Mesodermal cell (in vitro differentiated cells): ENCODE data around the gene ZBTB8OS.

Source experiments
- H3K27ac ChIP-seq: 2 replicates; pipeline ENCODE4 v1.7.0; 2013; ENCODE audit warnings: mild to moderate bottlenecking, low read depth, low read length, moderate library complexity; ENCODE audit not compliant: severe bottlenecking
- H3K36me3 ChIP-seq: 2 replicates; pipeline ENCODE4 v1.7.1; 2013; ENCODE audit warnings: mild to moderate bottlenecking, low read length, moderate library complexity; ENCODE audit not compliant: control insufficient read depth, insufficient read depth
- H3K4me1 ChIP-seq: one replicate; pipeline ENCODE4 v1.7.1; 2013; ENCODE audit warnings: mild to moderate bottlenecking, low read length; ENCODE audit not compliant: insufficient read depth, control insufficient read depth, poor library complexity, severe bottlenecking
- H3K4me3 ChIP-seq: 2 replicates; pipeline ENCODE4 v1.7.0; 2013; ENCODE audit warnings: low read length, control low read depth, mild to moderate bottlenecking; ENCODE audit not compliant: insufficient read depth, poor library complexity, severe bottlenecking; ENCODE audit errors: extremely low read depth
- H3K9me3 ChIP-seq: 2 replicates; pipeline ENCODE4 v1.7.1; 2013; ENCODE audit warnings: mild to moderate bottlenecking, low read length, moderate library complexity; ENCODE audit not compliant: control insufficient read depth
- WGBS, 2 experiments: methylation state at CpG; one replicate each; pipeline ENCODE4 v1.1.5; 2013; ENCODE audit warnings: missing lambda C conversion rate in 2 of 2; ENCODE audit not compliant: insufficient coverage in 2 of 2; 5-methylcytosine and 5-hydroxymethylcytosine counted together

Gene ZBTB8OS

GRCh38 chr1:32609180-32609579 lies 41.2 kb downstream of the ZBTB8OS start:
- Histone ChIP-seq H3K4me3 (no peak overlapping the region), H3K9me3 (no peaks in the 10 kb centered on the region), H3K4me1 (no peaks in the 10 kb centered on the region), H3K36me3 (peaks cover 6% of the 10 kb centered on the region), H3K27ac (no peak overlapping the region)
- WGBS, 2 experiments, result 91 to 94% methylated on average over 2 of the region's 4 CpGs

DNA sequence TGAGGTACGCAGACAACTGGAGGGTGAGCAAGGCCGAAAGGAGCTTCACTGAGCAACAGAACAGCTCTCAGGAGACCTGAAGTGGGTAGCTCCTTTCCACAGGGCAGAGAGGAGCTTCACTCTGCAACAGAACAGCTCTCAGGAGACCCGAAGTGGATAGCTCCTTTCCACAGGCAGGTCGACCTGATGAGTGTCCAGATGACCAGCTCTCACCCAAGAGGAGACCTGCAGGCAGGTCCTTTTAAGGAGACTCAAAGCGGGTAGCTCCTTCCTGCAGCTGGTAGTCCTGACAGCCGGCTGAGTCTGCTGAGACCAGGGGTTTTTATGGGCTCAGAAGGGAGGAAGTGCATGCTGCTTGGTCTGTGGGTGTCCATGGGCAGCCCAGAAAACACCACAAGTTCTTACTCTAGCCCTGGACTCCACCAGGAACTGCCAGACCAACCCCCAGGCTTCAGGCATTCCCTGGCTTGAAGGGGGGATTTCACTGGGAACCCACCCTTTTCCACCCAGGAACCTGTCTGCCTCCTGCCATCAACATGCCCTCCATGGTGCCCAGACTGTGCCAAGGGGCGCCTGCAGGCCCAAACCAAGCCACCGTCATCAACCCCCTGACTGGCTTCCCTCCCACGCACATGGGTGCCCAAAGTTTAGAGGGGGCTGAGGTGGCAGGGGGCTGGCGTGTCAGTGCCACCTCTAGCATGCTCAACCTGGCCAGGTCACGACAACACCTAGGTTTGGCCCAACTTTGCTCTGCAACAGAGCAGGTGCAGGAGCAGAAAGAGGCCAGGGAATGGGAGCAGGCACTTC lies 43.6 kb downstream of the ZBTB8OS start:
- peaks cover 9% of the 10 kb centered on the region for H3K36me3 ChIP-seq

GRCh38 chr1:32605711-32606424 lies 44.5 kb downstream of the ZBTB8OS start:
- WGBS, 2 experiments, result 95 to 97% methylated on average over 15 to 17 of the region's 17 CpGs
- Histone ChIP-seq H3K9me3 (no peaks in the 10 kb centered on the region), H3K4me3 (no peak overlapping the region), H3K4me1 (no peaks in the 10 kb centered on the region), H3K36me3 (peaks cover 9% of the 10 kb centered on the region), H3K27ac (no peak overlapping the region)

More for the DNA sequence above, 43.6 kb downstream of the ZBTB8OS start:
- H3K4me1 ChIP-seq, result no peaks in the 10 kb centered on the region
- H3K4me3 ChIP-seq, result no peak overlapping the region
- WGBS, 2 experiments, result 96 to 97% methylated on average over 9 to 10 of the region's 11 CpGs
- H3K27ac ChIP-seq, result no peak overlapping the region
- no peaks in the 10 kb centered on the region for H3K9me3 ChIP-seq

DNA sequence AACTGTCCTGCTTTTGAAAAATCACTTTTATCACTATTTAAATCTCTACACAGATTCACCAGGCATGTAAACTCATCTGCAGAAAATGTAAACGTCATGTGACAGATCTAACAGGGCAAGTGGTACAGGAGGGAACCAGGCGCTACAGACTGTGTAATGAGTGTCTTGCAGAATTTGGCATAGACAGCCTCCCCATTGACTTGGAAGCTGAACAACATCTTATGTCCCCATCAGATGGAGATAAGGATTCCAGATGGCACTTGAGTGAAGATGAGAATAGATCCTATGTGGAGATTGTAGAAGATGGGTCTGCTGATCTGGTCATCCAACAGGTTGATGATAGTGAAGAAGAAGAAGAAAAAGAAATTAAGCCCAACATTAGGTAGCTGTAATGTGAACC lies 50.3 kb downstream of the ZBTB8OS start:
- no peaks in the 10 kb centered on the region for H3K4me1 ChIP-seq
- H3K36me3 ChIP-seq, result peaks cover 36% of the 10 kb centered on the region
- no peaks in the 10 kb centered on the region for H3K9me3 ChIP-seq
- WGBS, 2 experiments, result 94% methylated on average over 2 of the region's 2 CpGs; no CpG with 5 or more reads in 1 of the 2 experiments
- H3K27ac ChIP-seq, result no peak overlapping the region
- H3K4me3 ChIP-seq, result no peak overlapping the region

GRCh38 chr1:32592943-32593342 lies 57.4 kb downstream of the ZBTB8OS start:
- 97 to 98% methylated on average over 6 to 8 of the region's 9 CpGs for WGBS, 2 experiments
- Histone ChIP-seq H3K9me3 (no peaks in the 10 kb centered on the region), H3K4me3 (no peak overlapping the region), H3K36me3 (peaks cover 47% of the 10 kb centered on the region), H3K4me1 (no peaks in the 10 kb centered on the region), H3K27ac (no peak overlapping the region)

DNA sequence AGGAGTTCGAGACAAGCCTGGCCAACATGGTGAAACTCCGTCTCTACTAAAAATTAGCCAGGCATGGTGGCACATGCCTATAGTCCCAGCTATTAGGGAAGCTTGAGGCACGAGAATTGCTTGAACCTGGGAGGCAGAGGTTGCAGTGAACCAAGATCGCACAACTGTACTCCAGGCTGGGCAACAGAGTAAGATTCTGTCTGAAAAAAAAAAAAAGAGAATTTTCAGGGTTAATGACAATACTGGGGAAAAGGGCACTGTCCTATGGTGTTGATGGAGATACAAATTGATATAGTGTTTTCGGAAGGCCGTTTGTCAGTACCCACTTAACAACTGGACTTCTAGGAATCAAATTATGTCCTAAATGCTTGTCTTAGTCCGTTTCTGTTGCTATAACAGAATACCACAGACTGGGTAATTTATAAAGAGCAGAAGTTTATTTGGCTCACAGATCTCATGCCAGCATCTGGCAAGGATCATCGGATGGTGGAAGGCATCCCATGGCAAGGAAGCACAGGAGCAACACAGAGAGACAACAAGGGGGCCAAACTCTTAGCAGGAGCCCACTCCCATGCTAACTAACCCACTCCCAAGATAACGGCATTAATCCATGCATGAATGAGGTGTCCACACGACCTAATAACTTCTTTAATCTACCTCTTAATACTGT lies 69.9 kb downstream of the ZBTB8OS start:
- H3K9me3 ChIP-seq, result no peaks in the 10 kb centered on the region
- no peaks in the 10 kb centered on the region for H3K4me1 ChIP-seq
- H3K4me3 ChIP-seq, result no peak overlapping the region
- no peak overlapping the region for H3K27ac ChIP-seq
- WGBS, 2 experiments, result 91 to 99% methylated on average over 5 to 7 of the region's 10 CpGs
- H3K36me3 ChIP-seq, result peaks cover 2% of the 10 kb centered on the region
